HTERT RPE-1 (cell line): ENCODE results near the gene COL4A1.

ENCODE experiments used
- in situ Hi-C: fragments of 300-500 bp; cut with MboI; formaldehyde crosslinking; loops from 4 replicates; pipeline ENCODE4 v1.14.3; 2020; ENCODE audit warnings: low sequenced_read_pairs

Gene COL4A1

DNA sequence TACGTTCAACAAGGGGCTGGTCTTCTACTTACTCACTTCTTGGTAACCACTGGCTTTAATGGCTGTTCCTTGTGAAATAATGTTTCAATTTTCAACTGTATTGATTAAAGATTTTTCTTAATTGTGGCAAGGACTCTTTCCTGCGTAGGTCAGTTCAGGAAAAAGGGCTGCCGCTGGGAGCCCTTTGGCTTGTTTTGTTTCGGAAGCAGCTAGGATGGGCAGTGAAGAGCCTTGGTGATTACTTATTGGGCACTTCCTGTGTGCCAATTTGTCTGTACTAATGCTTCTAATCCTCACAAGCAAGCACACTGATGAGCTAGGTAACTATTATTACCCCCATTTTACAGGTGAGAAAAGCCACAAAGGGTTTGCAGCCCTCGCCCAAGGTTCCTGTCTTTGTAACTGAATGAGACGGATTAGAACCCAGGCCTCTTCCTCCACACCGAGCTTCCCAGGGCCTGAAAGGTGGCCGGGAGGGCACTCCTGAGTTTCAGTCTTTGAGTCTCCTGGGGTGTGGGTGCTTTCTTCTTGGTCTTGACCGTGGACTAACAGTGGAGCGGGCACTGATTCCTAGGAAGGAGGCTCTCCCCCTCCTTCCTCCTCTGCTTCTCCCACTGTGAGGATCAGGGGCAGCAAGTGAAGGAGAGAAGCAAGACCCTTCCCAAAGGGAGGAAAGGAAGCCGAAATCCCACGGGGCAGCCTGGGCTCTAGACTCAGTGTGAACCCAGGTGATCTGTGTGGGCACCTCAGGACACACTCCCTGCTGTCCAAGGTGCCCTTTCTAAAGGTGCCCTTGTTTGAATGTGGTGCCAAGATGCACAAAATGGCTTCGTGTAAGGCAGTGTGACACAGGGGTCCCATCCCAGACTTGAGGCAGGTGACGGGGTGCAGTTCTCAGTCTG lies 3.8 kb upstream of the COL4A1 start:
- in situ Hi-C loops: no loop called here

DNA sequence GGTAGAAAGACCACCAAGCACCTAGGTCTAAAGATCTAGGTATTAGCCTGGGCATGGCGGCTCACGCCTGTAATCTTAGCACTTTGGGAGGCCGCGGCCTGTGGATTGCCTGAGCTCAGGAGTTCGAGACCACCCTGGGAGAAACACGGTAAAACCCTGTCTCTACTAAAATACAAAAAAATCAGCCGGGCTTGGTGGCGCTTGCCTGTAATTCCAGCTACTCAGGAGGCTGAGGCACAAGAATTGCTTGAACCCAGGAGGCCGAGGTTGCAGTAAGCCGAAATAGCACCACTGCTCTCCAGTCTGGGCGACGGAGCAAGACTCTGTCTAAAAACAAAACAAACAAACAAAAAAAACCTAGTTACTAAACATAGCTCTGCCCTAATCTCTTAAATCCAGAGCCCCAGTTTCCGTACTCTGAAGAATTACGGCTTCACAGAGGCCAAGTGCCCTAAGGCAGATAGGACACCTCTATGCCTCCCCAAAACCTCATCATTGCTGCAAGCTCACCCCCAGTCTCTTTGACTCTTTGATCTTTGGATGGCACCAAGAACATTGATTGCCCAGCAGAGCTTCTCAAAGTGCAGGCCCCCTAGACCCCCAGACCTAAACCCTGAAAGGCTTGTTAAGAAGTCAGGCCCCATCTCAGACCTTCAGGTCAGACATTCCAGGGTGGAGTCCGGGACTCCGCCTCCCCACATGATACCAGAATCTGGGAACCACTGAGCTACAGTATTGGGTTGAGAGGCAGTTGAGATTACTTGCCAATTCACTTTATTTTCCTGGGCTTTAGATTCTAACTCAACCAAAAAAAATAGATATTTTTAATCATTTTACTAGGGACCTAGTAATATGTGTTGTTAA lies 2.9 kb upstream of the COL4A1 start:
- in situ Hi-C loops: no loop called here

DNA sequence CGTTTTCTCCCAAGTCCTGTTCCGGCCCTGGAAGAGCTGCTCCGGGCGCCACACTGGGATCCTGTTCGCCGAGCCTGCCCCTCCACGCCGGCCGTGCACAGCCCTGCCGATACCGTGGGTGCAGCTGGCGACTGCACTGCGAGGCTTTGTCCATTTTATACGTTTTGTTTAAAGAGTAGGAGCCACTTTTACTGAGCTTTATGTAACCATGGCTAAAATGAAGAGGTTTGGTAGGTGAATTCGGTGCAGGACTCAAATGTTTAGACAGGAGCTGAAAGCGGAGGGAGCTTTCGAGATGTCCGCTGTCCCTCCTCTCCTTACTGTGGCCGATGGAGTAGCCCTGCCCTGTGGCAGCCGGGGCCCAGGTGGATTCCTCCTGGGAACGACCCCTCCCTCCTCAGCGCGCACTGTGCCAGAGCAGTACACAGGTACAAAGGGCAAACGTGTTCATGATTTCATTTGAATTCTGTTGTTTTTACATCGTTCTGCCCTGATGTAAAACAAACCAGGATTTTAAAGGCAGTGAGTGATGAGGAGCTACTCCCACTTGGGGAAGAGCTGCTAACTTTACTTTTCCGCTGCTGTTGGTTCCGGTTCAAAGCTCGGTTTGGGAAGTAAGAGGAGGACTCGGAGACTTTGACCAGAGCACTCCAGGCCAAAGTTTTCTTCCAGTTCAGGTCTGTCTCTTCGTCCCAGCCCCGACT lies 1.9 kb upstream of the COL4A1 start:
- in situ Hi-C loops: no loop called here

DNA sequence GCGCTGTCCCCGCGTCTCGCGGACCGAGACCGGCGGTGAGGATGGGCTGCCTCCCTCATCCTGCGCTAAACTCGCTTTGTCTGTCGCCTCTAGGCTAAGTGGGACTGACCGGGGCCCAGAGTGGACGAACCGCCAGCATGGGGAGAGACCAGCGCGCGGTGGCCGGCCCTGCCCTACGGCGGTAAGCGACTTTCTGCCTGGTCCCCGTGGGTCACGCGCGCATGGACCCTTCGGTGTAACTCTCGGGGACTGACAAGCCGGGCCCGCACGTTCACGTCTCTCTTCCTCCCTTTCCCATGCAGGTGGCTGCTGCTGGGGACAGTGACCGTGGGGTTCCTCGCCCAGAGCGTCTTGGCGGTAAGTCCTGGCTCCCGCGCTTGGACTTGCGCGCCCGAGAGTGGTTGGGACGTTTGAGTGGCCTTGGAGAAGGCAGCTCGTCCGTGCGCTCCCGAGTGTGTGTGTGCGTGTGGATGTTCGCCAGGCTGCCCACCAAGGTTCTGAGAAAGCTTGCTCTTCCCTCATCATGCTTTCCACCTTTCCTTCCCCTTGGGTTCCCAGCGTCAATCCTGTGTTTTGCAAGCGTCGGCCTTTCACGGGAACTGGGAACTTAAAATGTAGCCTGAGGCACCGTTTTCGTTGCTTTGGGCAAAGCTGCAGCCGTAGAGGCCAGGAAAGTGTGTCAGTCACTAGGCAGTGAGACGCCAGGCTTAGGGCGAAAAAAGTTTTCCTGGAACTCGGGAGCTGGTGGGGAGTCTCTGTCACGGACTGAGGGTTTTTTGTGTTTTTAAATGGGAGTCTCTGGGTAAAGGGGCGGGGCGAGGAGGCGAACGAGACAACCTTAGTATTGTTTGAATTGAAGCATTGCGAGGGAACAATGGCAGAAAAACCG lies 1.1 kb upstream of the COL4A1 start:
- in situ Hi-C loops: no loop called here

DNA sequence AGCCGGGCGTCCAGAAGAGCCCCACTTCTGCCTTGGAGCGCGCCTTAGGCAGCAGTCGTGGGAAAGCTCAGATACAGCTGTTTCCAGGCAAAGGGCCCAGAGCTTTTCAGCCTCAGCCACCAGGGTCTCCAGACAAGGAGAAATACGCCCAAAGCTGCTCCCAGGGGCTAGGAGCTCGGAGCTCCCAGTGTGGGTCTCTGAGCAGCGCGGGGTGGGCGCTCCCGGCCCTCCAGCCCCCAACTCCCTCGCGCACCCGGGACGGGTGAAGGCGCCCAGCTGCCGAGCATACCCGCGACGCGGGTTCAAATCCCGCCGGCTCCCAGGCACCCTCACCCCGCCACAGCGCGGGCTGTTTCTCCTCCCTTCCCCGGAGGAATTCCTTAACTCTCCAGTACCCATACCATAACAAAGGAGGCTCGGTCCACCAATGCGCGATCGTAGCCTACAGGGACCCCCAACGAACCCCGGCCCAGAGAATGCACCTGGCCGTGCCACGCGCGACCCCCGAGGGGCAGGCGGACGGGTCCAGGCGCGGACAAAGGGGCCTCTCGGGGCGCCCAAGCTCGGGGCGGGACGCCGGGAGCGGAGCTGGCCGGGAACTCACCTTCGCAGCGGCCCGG lies 507 bp downstream of the COL4A1 start:
- in situ Hi-C loops: no loop called here

DNA sequence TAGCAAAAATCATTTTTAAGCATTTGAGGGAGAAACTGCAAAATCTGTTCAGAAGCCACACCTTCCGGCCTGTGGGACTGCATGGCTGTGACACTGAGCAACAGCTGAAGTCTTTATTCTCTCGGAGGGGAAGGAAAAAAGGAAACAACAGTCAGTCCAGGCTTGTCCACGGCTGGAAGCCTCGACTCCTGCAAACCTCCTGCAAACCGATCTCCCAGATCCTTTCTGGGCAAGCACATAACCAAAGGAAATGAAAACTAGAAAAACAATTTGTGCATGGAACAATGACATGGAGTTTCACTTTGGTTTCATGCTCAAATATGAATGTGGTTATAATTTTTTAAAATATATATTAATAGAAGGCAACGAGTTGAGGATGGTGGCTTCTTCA lies 1.0 kb downstream of the COL4A1 start:
- in situ Hi-C loops: no loop called here

DNA sequence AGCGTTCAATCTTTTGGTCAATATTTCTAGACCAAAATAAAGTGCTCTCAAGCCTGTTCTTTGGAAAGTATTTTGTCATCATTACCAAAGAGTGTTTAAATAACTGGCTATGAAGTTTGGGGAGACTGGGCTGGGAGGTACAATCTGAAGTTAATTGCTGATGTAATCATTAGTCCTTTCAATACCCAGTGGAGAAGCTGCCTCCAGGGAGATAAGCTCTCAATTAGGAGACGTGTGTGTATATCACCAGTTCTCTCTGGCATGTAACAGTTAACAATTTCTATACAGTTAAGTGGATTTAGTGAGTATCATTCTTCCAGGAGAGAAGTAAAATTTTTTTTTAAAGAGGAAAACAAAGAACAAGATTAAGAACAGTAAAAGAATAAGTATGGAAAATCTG lies 1.4 kb downstream of the COL4A1 start:
- in situ Hi-C loops: no loop called here

DNA sequence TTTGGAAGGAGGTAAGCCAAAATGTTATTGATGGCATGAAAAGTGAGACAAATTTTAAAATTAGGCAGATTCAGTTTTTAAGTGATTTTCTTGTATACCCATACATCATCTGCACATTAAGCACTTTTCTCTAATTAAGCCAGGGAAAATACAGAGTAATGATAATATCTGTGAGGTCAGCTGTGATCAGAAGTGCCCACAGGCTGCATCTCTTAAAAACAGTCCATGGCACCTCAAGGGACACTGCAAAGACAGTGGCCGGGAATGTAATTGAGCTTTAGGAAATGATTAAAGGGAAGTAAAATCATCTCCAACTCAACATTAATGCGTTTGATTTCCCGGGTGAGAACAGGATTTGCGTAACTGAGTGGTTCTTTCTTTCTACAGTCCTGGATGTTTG lies 2.0 kb downstream of the COL4A1 start:
- in situ Hi-C loops: no loop called here

DNA sequence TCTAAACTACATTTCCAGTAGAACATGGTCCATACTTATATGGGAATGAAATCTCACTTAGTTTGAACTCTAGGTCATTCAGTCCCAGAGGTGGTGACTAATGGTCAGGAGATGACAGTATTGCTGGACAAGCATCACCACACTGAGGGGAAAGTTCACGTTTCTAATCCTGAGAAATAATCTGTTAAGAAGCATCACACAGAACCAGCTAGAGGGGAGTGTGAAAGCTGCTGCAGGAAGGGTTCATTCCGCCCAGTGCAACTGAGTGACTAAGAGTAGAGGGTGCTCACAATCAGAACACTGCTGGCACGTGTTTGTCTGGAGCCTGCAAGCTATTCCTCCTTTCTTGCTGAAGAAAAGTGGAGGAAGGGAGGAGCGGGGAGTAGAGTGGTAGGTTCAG lies 2.7 kb downstream of the COL4A1 start:
- in situ Hi-C loops: no loop called here

DNA sequence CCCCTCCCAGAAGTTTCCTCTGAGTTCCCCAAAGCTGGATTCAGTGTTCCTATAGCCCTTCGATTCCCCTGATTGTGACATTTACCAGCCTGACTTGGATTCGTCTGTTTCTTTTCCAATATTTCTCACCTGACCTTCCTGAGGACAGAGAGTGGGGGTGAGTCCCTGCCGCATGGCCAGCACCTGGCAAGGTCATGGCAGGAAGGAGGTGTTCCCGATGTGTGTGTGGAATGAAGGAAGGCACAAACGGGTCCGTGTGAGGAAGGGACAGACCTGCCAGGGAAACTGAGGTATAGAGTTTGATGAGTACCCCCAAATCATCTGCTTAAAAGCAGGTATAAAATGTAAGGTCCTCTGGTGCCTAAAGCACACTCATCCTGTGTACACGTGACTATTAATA lies 3.3 kb downstream of the COL4A1 start:
- in situ Hi-C loops: no loop called here

DNA sequence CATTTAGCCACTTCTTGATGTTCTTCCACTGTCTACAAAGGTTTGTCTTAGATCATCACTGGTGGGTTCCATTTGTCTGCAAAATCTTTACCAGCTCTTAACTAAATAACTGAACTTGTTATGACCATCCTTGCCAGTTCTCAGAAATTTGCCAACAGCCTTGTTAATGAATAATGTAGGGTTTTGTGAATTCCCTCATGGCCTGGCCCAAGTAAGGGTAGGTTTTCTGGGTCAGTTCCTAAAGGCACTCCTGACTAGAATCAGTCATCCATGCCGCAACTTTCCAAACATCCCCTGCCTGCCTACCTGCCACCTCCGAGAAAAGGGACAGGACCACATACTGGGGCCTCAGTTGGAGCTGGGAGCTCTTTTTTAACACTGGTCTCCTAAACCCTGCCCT lies 4.0 kb downstream of the COL4A1 start:
- in situ Hi-C loops: no loop called here

DNA sequence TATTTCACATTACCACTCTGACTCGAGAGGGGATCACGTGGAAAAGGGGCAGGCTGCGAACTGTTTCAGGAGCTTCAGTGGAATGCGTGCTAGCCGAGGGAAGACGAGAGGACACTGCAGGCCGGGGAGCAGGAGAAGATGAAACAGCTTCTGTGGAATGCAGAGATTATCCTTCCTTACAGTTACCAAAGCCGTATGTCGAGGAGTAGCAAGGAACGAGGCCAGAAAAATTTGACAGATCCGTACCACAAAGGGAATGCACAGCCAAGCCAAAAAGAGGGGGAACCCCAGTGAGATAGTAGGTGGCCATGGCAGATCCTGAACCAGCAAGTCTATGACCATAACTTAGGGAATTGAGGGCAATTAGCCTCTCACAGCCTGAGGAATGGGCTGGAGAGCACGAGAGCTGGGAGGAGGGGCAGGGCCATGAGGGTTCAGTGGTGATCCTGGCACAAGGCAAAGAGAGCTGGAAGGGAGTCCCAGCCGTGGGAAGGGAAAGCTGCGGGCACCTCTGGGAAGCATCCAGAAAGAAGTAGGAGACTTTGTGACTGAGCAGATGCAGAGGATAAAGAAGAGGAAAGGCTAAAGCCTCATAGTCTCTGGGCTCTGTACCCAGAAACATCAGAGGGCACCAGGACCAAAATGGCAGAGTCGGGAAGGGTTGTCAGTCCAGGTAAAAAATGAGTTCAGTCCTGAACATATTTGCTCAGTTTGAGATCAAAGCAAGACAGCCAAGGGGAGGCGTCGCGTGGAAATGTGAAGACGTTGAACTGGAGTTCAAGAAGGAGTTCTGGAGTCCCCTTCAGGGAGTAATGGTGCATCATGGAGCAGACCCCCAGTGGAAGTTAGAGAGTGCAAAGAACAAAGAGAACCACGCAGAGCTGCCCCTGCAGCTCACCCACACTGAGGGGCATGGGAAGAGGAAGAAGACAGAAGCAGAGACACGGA lies 5.1 kb downstream of the COL4A1 start:
- in situ Hi-C loops: no loop called here

DNA sequence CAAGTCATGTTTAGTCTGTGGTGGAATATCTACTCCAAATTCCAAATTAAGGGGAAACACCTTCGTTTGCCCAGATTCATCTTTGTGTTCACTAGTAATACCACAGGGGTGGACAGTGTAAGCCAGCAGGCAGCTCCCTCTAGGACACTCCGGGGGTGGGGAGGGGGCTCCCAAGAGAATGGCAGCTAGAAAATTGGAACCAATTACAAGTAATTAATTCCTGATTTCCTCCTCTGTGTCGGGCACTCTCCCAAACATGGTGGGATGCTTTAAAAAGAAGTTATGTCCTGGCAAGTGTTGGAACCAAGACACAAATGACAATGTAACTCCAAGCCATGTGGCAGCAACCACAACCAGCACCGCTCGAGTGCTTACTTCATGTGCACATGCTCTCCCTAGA lies 5.9 kb downstream of the COL4A1 start:
- in situ Hi-C loops: no loop called here

DNA sequence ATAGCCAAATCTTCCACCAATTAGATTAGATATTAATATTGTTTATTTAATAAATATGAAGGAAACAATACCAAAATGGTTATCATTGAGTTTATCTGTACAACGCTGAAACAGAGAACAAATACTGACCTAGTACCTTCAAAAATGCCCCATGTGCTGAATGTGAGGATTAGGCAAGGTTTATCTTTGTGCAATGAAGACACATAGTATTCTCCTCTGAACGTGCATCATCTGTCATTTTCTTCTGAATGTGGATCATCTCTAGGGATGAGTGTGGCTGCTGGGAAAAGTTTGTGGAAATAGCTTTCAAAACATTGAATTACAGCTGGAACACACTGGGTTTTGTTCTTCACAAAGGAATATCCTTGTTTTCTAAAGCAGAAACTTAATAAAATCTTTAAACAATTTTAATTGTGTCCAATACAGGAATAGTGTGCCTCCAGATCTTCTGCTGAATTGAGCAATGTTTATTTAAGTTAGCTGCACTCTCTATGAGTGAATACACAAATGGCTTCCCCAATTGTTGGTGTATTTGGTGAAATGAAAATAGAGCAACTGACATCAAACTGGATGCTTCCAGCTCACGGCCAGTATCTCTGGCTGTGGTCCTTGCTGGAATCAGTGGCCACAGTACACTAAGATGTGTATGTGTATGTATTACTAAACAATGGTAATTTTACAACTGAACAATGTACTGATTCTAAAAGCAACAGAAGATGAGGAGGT lies 6.7 kb downstream of the COL4A1 start:
- in situ Hi-C loops: no loop called here

DNA sequence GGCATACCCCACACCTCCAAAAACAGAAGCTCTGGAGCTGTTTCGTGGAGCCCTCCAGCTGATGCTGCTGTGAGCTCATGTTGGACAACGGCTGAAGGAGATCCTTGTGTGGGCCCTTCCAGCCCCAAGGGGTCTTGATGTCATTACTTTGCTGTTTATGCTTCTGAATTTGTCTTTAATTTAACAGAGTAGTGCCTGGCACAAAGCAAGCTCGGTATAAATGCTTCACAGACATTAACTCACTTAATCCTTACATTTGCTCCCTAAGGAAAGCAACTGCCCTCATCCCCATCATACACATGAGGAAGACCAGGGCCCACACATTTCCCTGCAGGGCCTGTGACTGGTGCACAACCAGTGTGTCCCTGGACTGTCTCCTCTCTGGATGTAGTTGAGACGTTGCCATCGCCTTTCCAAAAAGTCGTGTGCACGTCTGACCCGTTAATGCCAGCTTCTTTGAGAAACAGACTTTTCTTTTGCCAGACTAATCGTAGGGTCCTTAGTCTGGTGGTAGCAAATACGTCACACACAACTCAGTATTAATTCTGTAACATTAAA lies 7.6 kb downstream of the COL4A1 start:
- in situ Hi-C loops: no loop called here

DNA sequence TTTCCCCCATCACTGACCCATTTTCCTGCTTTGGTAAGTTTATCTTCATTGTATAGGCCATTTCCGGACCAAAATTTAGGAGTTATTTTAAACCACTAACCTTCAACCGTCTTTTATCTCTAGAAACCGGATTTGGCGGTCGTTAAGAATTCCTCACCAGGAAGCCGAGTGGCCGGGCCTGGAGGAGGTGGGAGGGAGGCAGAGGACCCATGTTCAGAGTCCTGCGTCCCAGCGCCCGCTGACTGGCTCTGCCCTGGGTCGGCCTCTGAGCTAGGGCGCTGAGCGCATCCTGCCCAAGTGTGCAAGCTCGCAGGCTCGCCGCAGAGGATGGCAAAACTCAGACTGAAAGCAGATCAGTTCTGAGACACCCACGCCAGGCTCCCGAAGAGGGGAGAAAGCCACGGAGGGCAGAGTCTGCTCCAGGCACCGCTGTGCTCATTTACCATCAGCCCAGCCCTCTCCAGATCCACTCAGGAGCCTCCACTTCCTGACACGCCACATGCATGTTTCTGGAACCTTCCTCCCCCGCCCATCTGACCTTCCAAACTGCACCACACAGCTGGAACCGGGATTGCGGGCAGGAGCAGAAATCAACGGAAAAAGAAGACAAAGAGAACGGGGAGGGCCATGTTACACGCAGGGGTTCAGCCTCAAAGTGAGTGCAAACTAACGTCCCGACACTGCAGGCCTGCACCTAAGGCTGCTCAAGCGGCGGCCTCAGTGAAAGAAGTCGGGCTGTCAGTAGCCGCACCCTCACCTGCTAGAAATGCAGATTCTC lies 8.3 kb downstream of the COL4A1 start:
- in situ Hi-C loops: no loop called here
